Posterior cingulate gyrus (tissue), 11 donors: ENCODE data around the gene IP6K2.

Experiments used
- DNase-seq, 10 donors: peaks; one replicate each; pipeline versions ENCODE4 v3.0.0 to v3.0.0-alpha.2; 2020 to 2021; ENCODE audit warnings: mixed read lengths in 3 of 10
- intact Hi-C: fragments of 100-400 bp; cut with DNase I; formaldehyde crosslinking; loops from one replicate; pipeline ENCODE4 v1.15.1; 2023

IP6K2 gene

DNA sequence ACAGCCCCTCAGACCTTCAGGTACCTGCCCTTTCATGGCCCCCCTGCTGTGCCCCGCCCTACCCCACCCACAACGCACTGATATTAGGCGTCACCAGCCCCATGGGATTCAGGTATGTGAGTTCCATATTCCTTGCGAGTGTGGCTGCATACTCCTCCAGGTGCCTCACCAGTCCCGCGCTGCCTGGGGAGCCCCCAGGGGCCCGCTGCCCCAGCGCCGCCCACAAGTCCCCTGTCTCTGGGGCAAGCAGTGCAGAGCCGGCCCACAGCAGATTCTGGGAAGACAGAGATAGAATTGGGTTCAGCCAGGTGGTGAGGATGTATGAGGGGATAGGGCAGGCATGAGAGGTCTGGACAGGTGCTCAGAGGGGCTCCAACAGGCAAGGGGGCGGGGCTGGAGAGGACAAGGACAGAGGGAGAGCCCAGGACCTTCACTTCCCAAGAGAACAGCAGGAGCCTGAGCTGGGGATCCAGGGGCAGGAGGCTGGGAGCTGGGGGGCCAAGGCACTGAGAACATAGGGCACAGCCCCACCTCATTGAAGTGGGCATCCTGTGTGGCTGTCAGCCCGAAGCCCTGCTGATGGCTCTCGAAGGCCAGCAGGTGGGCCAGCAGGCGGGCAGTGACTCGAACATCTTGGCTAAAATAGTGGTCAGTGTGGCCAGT lies 68.7 kb downstream of the IP6K2 start:
- peak in 1 of 10 donors; percentile 76 for DNase-seq
- intact Hi-C loops, result no loop called here

DNA sequence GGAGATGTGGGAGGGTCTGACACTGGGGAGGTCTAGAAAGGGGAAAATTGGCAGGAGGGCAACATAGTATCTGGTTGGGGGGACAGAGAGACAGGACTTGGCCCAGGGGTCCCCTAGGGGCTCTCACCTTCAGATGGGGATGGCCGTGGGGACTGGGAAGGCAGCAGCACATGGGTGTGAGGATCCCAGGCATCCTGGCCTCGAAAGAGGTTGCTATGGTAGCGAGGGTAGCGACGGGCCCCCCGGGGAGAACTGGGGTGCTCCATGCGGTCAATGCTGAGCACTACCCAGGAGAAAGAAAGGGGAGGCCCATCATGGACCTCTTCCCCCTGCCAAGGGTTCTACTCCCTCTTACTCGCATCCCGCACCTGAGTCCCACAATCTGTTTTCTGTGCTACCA lies 69.3 kb downstream of the IP6K2 start:
- peak in 1 of 10 donors; percentile 66 for DNase-seq
- intact Hi-C loops, result no loop called here

- intact Hi-C loops, result no loop called here
- DNase-seq, result peak in 3 of 10 donors; percentile 51 to 90 (median 83)
These were observed 71.9 kb downstream of the IP6K2 start for GRCh38 chr3:48644898-48645760.

GRCh38 chr3:48642605-48643004 lies 74.4 kb downstream of the IP6K2 start:
- intact Hi-C loops, result no loop called here
- no peak for DNase-seq

GRCh38 chr3:48641396-48641795 lies 75.6 kb downstream of the IP6K2 start:
- no peak for DNase-seq
- intact Hi-C loops, result no loop called here

- no peak for DNase-seq
- intact Hi-C loops, result no loop called here
These were observed 76.9 kb downstream of the IP6K2 start for GRCh38 chr3:48639944-48640606.
